Liver (tissue), 9 donors: ENCODE results near the gene CHCHD1. TPM values are rescaled to one million over a fixed set of nuclear protein-coding genes. Genes with fewer than 3 reads are reported as not detected.

Source experiments
- DNase-seq: peaks from one replicate; pipeline ENCODE4 v3.0.0-alpha.2; 2017; ENCODE audit warnings: low spot score
- H3K27ac ChIP-seq, 2 donors: one replicate each; pipeline ENCODE4 v1.7.0; 2013; ENCODE audit warnings: inconsistent platforms in 2 of 2, low read length in 2 of 2, control low read depth in 1 of 2, low read depth in 1 of 2, mild to moderate bottlenecking in 1 of 2
- H3K27me3 ChIP-seq, 4 donors: one replicate each; pipeline versions ENCODE4 v1.6.1 to v1.7.0; 2013; ENCODE audit warnings: low read length in 3 of 4, inconsistent platforms in 1 of 4, mild to moderate bottlenecking in 1 of 4, moderate library complexity in 1 of 4; ENCODE audit not compliant: control insufficient read depth in 4 of 4, insufficient read depth in 4 of 4
- H3K36me3 ChIP-seq, 4 donors: one replicate each; pipeline versions ENCODE4 v1.6.1 to v1.7.0; 2013; ENCODE audit warnings: low read length in 3 of 4, mild to moderate bottlenecking in 3 of 4, low read depth in 1 of 4, moderate library complexity in 1 of 4; ENCODE audit not compliant: control insufficient read depth in 4 of 4, insufficient read depth in 3 of 4
- H3K4me1 ChIP-seq, 4 donors: one replicate each; pipeline versions ENCODE4 v1.6.1 to v1.7.0; 2013; ENCODE audit warnings: low read length in 3 of 4, mild to moderate bottlenecking in 3 of 4, moderate library complexity in 1 of 4; ENCODE audit not compliant: control insufficient read depth in 4 of 4, insufficient read depth in 4 of 4
- H3K4me3 ChIP-seq, 3 donors: one replicate each; pipeline versions ENCODE4 v1.6.1 to v1.7.0; 2013; ENCODE audit warnings: low read length in 3 of 3, control low read depth in 1 of 3, low read depth in 1 of 3, mild to moderate bottlenecking in 1 of 3
- H3K9ac ChIP-seq, 2 donors: one replicate each; pipeline ENCODE4 v1.7.0; 2013; ENCODE audit warnings: low read length in 2 of 2, mild to moderate bottlenecking in 2 of 2, moderate library complexity in 2 of 2, control low read depth in 1 of 2, low read depth in 1 of 2
- H3K9me3 ChIP-seq, 4 donors: one replicate each; pipeline versions ENCODE4 v1.6.1 to v1.7.0; 2013; ENCODE audit warnings: low read length in 3 of 4; ENCODE audit not compliant: control insufficient read depth in 4 of 4
- EGR1 ChIP-seq, 2 donors: IDR thresholded peaks; 2 replicates each; pipeline ENCODE4 v1.6.1; 2016 to 2018; ENCODE audit warnings: antibody characterized with exemption in 2 of 2, low read depth in 2 of 2
- FOXA1 ChIP-seq: IDR thresholded peaks from 2 replicates; pipeline ENCODE4 v1.6.1; 2016; ENCODE audit warnings: antibody characterized with exemption
- FOXA2 ChIP-seq: IDR thresholded peaks from 2 replicates; pipeline ENCODE4 v1.6.1; 2016; ENCODE audit warnings: antibody characterized with exemption
- GABPA ChIP-seq, 2 donors: IDR thresholded peaks in 1 of 2; conservative IDR thresholded peaks in 1 of 2; 2 replicates each; pipeline ENCODE4 v1.6.1; 2016; ENCODE audit warnings: antibody characterized with exemption in 2 of 2, mild to moderate bottlenecking in 1 of 2, moderate library complexity in 1 of 2
- HNF4A ChIP-seq, 2 donors: conservative IDR thresholded peaks; 2 replicates each; pipeline ENCODE4 v1.6.1; 2016; ENCODE audit warnings: antibody characterized with exemption in 2 of 2, mild to moderate bottlenecking in 2 of 2
- HNF4G ChIP-seq: IDR thresholded peaks from 2 replicates; pipeline ENCODE4 v1.6.1; 2016; ENCODE audit warnings: antibody characterized with exemption
- JUND ChIP-seq, 2 donors: IDR thresholded peaks; 2 replicates each; pipeline ENCODE4 v1.6.1; 2016; ENCODE audit warnings: antibody characterized with exemption in 2 of 2
- NR2F2 ChIP-seq: IDR thresholded peaks from 2 replicates; pipeline ENCODE4 v1.6.1; 2016; ENCODE audit warnings: antibody characterized with exemption
- RAD21 ChIP-seq, 2 donors: IDR thresholded peaks; 2 replicates each; pipeline ENCODE4 v1.6.1; 2016; ENCODE audit warnings: antibody characterized with exemption in 2 of 2, mild to moderate bottlenecking in 2 of 2
- RXRA ChIP-seq, 2 donors: IDR thresholded peaks; 2 replicates each; pipeline ENCODE4 v1.6.1; 2017 to 2018; ENCODE audit warnings: antibody characterized with exemption in 2 of 2, mild to moderate bottlenecking in 1 of 2
- SP1 ChIP-seq: IDR thresholded peaks from 2 replicates; pipeline ENCODE4 v1.6.1; 2018; ENCODE audit warnings: antibody characterized with exemption, mild to moderate bottlenecking
- TAF1 ChIP-seq: conservative IDR thresholded peaks from 2 replicates; pipeline ENCODE4 v1.6.1; 2016; ENCODE audit warnings: antibody characterized with exemption, mild to moderate bottlenecking
- YY1 ChIP-seq: IDR thresholded peaks from 2 replicates; pipeline ENCODE4 v1.6.1; 2016; ENCODE audit warnings: antibody characterized with exemption, mild to moderate bottlenecking
- WGBS: extraction: QIAGEN DNeasy Blood & Tissue Kit; methylation state at CpG from one replicate; pipeline ENCODE4 v1.1.7; 2013; 5-methylcytosine and 5-hydroxymethylcytosine counted together
- polyA plus RNA-seq, 2 donors: library from polyadenylated mRNA; stranded (reverse) in 1 of 2; unstranded in 1 of 2; fragments of 200-250 nt in 1 of 2; fragments of >200 nt in 1 of 2; fragmentation: Nextera tagmentation in 1 of 2; extraction: Ambion mirVana in 1 of 2; gene quantifications; one replicate each; pipeline versions ENCODE4 v1.2.1 to v1.2.3, GENCODE V29; 2013 to 2015
- total RNA-seq, 2 donors: library from RNA; depleted of rRNA; stranded (reverse); fragments of >200 nt; gene quantifications; one replicate each; pipeline ENCODE4 v1.2.3, GENCODE V29; 2014
- TF ChIP-seq, protein P1 (sequence below): IDR thresholded peaks from 2 replicates; pipeline ENCODE4 v1.6.1; 2016; ENCODE audit warnings: antibody characterized with exemption
- TF ChIP-seq, protein P2 (sequence below): IDR thresholded peaks from 2 replicates; pipeline ENCODE4 v1.6.1; 2016; ENCODE audit warnings: antibody characterized with exemption, mild to moderate bottlenecking
- TF ChIP-seq, protein P3 (sequence below): IDR thresholded peaks from 2 replicates; pipeline ENCODE4 v1.6.1; 2016; ENCODE audit warnings: antibody characterized with exemption
- TF ChIP-seq, protein P4 (sequence below): fragments of 150-350 bp; IDR thresholded peaks from 2 replicates; pipeline ENCODE4 v1.5.1; 2017; ENCODE audit warnings: improper control_type of control experiment, low read depth, low read length; ENCODE audit not compliant: missing input control
- TF ChIP-seq, protein P5 (sequence below): IDR thresholded peaks from 2 replicates; pipeline ENCODE4 v1.6.1; 2016; ENCODE audit warnings: antibody characterized with exemption
- donor health status: healthy.
- donor health status: healthy.
- donor health status: healthy.
- donor health status: healthy.
- donor health status: healthy.

Gene CHCHD1
- total and polyA plus RNA-seq, 4 donors = 7.6 to 47.4 (median 23.1) TPM

DNA sequence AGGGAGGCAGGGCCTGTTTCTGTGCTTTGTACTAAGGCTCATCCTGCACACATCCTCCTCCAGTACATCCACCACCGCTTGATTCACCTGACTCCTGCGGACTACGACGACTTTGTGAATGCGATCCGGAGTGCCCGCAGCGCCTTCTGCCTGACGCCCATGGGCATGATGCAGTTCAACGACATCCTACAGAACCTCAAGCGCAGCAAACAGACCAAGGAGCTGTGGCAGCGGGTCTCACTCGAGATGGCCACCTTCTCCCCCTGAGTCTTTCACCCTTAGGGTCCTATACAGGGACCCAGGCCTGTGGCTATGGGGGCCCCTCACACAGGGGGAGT is 19.4 kb downstream of the CHCHD1 start:
- no peak for DNase-seq
- H3K9me3 ChIP-seq = no peaks in the 10 kb centered on the region
- H3K9ac ChIP-seq = no peak overlapping the region
- no peaks in the 10 kb centered on the region for H3K4me1 ChIP-seq
- TF ChIP-seq, protein P1, sequence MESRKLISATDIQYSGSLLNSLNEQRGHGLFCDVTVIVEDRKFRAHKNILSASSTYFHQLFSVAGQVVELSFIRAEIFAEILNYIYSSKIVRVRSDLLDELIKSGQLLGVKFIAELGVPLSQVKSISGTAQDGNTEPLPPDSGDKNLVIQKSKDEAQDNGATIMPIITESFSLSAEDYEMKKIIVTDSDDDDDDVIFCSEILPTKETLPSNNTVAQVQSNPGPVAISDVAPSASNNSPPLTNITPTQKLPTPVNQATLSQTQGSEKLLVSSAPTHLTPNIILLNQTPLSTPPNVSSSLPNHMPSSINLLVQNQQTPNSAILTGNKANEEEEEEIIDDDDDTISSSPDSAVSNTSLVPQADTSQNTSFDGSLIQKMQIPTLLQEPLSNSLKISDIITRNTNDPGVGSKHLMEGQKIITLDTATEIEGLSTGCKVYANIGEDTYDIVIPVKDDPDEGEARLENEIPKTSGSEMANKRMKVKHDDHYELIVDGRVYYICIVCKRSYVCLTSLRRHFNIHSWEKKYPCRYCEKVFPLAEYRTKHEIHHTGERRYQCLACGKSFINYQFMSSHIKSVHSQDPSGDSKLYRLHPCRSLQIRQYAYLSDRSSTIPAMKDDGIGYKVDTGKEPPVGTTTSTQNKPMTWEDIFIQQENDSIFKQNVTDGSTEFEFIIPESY = no peak
- TF ChIP-seq, protein P2, sequence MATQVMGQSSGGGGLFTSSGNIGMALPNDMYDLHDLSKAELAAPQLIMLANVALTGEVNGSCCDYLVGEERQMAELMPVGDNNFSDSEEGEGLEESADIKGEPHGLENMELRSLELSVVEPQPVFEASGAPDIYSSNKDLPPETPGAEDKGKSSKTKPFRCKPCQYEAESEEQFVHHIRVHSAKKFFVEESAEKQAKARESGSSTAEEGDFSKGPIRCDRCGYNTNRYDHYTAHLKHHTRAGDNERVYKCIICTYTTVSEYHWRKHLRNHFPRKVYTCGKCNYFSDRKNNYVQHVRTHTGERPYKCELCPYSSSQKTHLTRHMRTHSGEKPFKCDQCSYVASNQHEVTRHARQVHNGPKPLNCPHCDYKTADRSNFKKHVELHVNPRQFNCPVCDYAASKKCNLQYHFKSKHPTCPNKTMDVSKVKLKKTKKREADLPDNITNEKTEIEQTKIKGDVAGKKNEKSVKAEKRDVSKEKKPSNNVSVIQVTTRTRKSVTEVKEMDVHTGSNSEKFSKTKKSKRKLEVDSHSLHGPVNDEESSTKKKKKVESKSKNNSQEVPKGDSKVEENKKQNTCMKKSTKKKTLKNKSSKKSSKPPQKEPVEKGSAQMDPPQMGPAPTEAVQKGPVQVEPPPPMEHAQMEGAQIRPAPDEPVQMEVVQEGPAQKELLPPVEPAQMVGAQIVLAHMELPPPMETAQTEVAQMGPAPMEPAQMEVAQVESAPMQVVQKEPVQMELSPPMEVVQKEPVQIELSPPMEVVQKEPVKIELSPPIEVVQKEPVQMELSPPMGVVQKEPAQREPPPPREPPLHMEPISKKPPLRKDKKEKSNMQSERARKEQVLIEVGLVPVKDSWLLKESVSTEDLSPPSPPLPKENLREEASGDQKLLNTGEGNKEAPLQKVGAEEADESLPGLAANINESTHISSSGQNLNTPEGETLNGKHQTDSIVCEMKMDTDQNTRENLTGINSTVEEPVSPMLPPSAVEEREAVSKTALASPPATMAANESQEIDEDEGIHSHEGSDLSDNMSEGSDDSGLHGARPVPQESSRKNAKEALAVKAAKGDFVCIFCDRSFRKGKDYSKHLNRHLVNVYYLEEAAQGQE = no peak
- TF ChIP-seq HNF4G (no peak), NR2F2 (no peak)
- H3K4me3 ChIP-seq = no peak overlapping the region
- H3K27me3 ChIP-seq = no peaks in the 10 kb centered on the region
- 96% methylated on average over 13 of the region's 13 CpGs for WGBS
- no peak overlapping the region for H3K27ac ChIP-seq
- H3K36me3 ChIP-seq = peaks cover 20 to 87% (median 67%) of the 10 kb centered on the region in 4 donors

DNA sequence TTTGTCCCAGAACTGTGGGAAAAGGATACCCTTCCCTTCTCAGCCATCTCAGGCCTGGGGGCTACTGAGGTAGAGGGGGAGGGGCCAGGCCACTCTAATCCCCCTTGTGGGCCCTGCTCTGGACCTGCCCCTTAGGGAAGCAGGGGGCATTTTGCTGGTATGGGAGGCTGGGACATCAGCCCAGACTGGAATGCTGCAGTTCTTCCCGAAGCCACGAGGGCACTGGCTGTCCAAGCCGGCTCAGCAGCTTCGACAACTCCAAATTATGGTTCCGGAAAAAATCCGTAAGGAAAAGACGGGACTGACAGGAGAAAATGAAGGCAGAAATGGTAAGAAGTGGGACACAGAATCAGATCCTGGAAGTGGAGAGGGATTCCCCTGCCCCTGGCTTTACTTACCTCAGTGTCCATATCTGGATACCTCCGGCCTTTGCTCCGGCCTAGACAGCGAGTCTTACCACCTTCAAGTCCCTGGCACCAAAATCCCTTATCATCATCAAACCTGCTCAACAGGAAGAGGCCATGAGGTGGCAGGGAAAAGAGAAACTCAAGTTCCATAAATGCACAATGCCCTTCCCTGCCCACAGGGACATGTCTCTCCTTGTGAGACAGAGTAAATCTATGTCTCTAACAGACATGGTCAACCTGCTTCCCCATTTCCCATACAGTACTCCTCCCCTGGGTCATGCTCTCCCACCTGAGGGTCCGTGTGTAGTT is 20.6 kb downstream of the CHCHD1 start:
- Histone ChIP-seq H3K9me3 (no peaks in the 10 kb centered on the region), H3K9ac (no peak overlapping the region), H3K36me3 (peaks cover 17 to 83% (median 68%) of the 10 kb centered on the region in 4 donors), H3K27ac (no peak overlapping the region), H3K4me1 (peaks cover 0 to 4% (median 0%) of the 10 kb centered on the region in 4 donors), H3K27me3 (no peaks in the 10 kb centered on the region), H3K4me3 (no peak overlapping the region)
- no peak for DNase-seq
- 90% methylated on average over 11 of the region's 11 CpGs for WGBS
- no peak for TF ChIP-seq NR2F2
- no peak for TF ChIP-seq GABPA (IDR thresholded peaks at IDR 0.05 in 1 of 2, conservative IDR thresholded peaks at IDR 0.05 in 1 of 2)
- no peak for TF ChIP-seq JUND (IDR thresholded peaks at IDR 0.05)
- TF ChIP-seq HNF4G = no peak
- no peak for TF ChIP-seq EGR1 (IDR thresholded peaks at IDR 0.05; ENCODE audit: low read depth in 2 of 2)
- TF ChIP-seq YY1 = no peak
- TF ChIP-seq, protein P3, sequence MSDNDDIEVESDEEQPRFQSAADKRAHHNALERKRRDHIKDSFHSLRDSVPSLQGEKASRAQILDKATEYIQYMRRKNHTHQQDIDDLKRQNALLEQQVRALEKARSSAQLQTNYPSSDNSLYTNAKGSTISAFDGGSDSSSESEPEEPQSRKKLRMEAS = no peak
- TF ChIP-seq TAF1 = no peak
- TF ChIP-seq FOXA2 = no peak
- TF ChIP-seq RAD21 (IDR thresholded peaks at IDR 0.05) = no peak
- TF ChIP-seq, protein P1 = no peak
- TF ChIP-seq, protein P4, sequence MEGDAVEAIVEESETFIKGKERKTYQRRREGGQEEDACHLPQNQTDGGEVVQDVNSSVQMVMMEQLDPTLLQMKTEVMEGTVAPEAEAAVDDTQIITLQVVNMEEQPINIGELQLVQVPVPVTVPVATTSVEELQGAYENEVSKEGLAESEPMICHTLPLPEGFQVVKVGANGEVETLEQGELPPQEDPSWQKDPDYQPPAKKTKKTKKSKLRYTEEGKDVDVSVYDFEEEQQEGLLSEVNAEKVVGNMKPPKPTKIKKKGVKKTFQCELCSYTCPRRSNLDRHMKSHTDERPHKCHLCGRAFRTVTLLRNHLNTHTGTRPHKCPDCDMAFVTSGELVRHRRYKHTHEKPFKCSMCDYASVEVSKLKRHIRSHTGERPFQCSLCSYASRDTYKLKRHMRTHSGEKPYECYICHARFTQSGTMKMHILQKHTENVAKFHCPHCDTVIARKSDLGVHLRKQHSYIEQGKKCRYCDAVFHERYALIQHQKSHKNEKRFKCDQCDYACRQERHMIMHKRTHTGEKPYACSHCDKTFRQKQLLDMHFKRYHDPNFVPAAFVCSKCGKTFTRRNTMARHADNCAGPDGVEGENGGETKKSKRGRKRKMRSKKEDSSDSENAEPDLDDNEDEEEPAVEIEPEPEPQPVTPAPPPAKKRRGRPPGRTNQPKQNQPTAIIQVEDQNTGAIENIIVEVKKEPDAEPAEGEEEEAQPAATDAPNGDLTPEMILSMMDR = no peak
- TF ChIP-seq FOXA1 = no peak
- no peak for TF ChIP-seq HNF4A (conservative IDR thresholded peaks at IDR 0.05)
- no peak for TF ChIP-seq SP1
- TF ChIP-seq, protein P2 = no peak
- TF ChIP-seq, protein P5, sequence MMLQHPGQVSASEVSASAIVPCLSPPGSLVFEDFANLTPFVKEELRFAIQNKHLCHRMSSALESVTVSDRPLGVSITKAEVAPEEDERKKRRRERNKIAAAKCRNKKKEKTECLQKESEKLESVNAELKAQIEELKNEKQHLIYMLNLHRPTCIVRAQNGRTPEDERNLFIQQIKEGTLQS = no peak
- TF ChIP-seq RXRA (IDR thresholded peaks at IDR 0.05) = no peak
